ENCODE results near the gene TSPYL1. TPM values are rescaled to one million over a fixed set of nuclear protein-coding genes. Genes with fewer than 3 reads are reported as not detected.
"Not testable (repeated sequence)": the region's sequence is repeated elsewhere in the genome, so short reads cannot be mapped to it uniquely, and the experiment has no call there.

TSPYL1 gene
- 52.7 TPM for total RNA-seq

DNA sequence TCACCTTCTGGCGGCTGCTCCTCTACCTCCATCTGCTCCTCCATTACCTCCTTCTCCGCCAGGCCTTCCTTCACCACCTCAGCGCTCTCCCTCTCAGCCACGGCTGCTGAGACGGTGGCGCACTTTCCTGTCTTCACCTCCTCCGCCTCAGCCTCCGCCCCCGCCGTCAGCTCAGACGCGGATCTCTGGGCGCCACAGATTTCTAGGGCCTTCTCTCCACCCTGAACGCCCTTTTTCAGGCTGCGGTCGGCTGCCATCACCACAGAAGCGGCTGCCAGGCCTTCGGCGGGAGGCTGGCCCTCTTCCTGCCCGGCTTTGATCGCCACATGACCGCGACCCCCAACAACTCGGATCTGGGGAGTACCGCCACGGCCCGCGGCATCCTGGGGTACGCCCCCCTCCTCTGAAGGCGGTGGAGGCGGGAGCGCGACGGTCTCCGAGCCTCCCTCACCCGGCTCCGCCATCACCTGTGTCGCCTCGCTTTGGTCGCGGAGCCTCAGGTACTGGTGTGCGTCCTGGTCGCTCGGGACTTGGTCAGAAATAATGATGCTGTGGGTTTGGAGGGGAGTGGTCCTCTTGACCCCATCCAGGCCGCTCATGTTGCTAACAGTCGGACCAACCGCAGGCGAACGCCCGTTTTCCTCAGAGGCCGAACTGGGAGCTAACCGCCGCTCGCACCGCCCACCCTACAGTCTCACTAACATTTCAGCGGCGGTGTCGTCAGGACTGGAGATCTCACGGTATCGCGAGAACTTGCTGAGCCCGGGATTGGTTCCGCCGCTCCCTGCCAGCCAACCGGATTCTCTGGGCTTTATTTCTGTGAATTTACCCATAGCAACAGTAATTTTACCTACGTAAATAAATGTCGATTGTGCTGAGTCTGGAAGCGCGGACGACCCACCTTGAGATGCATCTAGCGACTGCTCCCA is at the start of gene TSPYL1:
Gene TSPYL1, minus strand, starts transcription at position 699 of the 929 bp plus-strand sequence. Its CDS starts 100 bp downstream, at position 599.
- DNase-seq (ENCODE audit: low spot score): peak; percentile 96
- peak; percentile 93 for ATAC-seq

GRCh38 chr6:116329156-116329555 is 49.4 kb upstream of the TSPYL1 start:
- DNase-seq (ENCODE audit: low spot score) (no peak), ATAC-seq (no peak)

DNA sequence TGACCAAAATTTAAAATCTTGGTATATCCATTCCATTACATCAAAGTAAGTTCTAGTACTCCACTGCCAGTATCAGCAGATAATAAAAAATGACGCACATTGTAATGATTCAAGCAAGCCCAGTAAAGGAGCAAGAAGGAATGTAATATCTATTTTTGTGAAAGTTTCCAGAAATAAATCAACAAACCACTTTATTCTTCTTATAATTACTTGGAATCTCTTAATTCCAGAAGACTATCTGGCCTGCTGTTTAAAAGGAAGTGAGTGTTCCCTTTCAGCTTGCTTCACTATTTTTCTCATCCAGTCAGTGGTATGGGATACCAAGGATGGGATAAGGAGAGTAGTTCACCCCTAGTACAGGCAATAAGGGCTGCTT is 48.8 kb upstream of the TSPYL1 start:
- ATAC-seq (no peak), DNase-seq (ENCODE audit: low spot score) (no peak)

DNA sequence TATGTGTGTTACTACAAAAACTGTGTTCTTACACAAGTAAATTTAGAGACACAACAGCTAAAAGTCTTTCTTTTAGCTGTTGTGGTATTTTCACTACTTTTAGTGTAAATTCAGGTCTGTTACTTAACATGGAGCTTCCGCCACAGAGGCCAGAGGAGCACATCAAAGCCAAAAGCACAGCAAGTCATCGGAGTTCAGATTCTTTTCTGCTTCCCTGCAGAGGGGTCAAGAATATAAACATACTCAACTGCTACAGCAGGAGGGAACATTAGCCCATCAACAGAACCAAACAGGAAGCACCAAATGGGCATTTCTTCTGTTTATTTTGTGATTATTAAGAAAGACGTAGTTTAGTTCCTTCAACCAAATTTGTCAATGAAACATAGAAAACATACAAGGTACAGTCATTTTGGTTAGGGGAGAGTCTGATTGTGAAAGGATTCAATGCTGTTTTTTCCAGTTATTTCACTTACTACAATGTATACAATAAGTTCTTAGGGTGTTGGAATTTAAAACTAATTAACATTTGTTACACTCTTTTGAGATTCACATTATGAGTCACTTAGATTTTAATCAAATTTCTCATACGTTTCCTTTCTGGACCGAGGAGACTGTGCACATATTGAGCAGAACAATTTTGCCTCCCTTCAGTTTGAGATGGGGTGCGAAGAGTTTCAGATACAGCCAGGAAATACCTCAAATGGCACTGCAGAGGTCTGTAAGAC is 48.2 kb upstream of the TSPYL1 start:
- peak; percentile 36 for ATAC-seq
- no peak for DNase-seq (ENCODE audit: low spot score)

DNA sequence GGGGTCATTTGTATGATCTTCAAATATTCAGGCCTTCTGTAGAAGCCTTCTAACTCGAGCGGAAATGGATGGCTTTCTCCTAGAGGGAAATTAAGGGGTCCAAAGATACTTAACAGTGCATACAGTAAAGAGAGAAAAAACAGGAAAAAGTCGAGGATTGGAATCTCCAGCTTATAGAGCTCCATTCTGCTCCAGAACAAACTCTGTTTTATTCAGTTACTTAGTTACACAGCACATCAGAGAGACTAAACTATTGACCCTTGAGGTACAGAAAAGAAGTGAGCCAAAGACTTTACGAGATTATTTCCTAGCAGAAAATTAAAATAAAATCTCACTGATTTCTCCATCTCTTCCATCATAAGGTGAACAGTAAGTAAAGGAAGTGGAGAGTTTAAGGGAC is 47.3 kb upstream of the TSPYL1 start:
- no peak for DNase-seq (ENCODE audit: low spot score)
- no peak for ATAC-seq

DNA sequence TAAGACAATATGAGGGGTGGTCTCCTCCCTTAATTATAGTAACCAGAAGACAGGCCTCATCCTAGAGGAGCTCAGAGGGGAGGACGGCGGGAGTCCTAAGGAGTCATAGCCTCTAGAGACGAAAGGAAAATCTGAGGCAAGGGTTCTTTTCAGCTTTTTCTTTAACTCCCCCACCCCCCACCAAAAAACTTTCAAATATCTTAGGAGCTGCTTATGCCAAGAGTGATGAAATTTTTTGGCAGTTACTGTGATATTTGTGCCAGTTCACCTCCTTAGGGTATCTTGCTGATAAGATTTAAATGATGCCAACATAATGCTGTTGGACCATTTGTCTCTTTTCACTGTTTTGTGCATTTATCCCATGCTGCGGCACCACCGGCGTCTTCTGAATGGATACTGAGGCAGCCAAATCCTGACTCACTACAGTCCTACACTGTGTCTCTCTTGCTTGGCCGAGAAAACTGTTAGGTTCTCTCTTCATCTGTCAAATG is 46.5 kb upstream of the TSPYL1 start:
- ATAC-seq: no peak
- DNase-seq (ENCODE audit: low spot score): no peak

GRCh38 chr6:116325634-116326132 is 46.0 kb upstream of the TSPYL1 start:
- not testable (repeated sequence) for ATAC-seq; DNase-seq (ENCODE audit: low spot score)

DNA sequence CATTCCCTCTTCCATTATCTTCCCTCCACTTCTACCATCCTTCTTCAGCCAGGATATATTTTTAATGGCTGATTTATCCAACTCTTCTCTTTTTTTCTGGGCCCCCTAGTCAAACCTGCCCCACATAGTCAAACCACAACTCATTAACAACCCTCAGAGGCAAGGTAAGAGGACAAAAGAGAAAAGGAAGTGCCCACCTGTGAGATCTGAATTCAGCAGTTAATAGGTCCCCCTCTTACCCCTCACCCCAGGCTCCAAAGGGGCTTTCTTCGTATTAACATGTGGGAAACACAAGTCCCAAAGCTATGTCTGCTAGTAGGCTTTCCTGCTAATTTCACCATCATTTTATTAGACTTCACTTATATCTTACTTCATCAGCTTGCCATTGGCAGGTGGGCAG is 44.1 kb upstream of the TSPYL1 start:
- ATAC-seq (no peak), DNase-seq (ENCODE audit: low spot score) (no peak)

DNA sequence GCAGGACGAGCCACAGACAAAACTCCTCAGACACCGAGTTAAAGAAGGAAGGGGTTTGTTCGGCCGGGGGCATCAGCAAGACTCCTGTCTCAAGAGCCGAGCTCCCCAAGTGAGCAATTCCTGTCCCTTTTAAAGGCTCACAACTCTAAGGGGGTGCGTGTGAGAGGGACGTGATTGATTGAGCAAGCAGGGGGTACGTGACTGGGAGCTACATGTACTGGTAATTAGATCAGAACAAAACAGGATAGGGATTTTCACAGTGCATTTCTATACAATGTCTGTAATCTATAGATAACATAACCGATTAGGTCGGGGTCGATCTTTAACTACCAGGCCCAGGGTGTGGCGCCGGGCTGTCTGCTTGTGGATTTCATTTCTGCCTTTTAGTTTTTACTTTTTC is 42.2 kb upstream of the TSPYL1 start:
- not testable (repeated sequence) for DNase-seq (ENCODE audit: low spot score); ATAC-seq

- no peak for DNase-seq (ENCODE audit: low spot score)
- ATAC-seq: no peak
Observed at GRCh38 chr6:116316772-116317467, 37.2 kb upstream of the TSPYL1 start.

DNA sequence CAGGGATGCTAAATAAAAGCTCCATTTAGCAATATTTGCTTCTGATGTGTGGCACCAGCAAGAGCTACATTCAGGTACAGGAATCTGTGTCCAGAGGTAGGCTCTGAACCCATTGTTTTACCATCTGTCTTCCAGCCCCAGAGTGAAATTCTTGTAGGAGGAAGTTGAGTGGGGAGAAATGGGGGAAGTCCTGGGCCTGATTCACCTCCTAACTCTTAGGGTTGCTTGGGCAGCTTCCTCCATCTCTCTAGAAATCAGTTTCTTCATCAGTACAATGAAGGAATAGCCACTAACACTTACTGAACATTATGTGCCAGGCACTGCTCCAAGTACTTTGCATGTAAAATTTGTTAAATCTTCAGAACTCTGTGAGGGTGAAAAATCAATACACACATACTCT is 35.1 kb upstream of the TSPYL1 start:
- no peak for DNase-seq (ENCODE audit: low spot score)
- ATAC-seq: no peak

- ATAC-seq (no peak), DNase-seq (ENCODE audit: low spot score) (no peak)
Observed at GRCh38 chr6:116314218-116314617, 34.5 kb upstream of the TSPYL1 start.

DNA sequence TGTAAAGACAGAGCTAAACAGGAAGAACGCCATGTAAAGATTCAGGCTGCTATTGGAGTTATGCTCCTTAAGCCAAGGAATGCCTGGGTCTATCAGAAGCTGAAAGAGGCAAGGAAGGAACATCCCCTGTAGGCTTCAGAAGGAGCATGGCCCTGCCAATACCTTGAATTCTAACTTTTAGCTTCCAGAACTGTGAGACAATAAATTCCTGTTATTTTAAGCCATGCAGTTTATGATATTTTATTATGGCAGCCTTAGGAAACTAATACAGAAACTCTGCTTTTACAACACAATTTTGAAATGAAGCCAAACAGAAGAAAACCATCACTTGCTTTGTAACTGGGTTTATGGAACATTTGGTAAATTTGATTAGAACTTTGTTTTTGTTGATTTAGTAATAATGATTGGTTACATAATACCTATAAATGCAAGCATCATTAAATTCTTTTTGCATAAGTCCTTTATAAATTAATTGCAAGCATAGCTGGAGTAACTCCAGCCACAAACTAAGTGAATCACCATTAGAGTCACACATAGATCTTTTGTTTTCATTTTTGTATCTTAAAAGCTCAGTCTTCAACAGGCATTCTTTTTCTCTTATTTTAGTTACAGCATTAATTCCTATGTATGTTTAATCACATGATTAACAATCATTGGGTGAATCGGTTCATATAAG is 33.5 kb upstream of the TSPYL1 start:
- ATAC-seq (no peak), DNase-seq (ENCODE audit: low spot score) (no peak)

DNA sequence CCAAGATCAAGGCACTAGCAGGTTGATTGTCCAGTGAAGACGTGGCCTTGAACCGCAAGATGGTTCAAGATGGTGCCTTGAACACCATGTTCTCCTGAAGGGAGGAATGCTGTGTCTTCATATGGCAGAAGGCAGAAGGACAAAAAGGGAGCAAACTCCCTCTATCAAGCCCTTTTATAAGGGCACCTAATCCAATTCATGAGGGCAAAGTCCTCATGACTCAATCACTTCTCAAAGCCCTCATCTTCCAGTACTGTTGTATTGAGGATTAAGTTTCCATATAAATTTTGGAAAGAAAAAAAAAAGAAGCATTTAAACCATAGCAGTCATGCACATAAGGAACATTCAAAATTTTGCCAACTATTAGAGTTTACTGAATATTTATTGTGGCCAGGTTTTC is 29.9 kb upstream of the TSPYL1 start:
- no peak for DNase-seq (ENCODE audit: low spot score)
- no peak for ATAC-seq

DNA sequence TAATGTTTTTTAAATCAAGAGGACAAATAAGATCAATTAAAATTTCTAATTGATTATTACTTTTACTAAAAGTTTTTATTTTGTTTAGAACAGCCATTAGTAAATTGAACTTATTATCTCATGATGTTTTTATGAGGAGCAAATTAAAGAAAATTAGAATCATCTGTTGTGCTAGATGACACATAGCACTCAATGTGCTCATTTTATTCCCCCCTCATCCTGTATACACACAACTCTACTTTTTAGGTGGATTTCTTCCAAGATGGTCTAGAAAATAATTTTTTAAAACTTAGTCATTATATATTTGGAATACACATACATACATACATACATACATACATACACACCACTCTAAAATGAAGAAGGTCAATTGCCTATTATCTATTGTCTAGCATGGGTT is 29.3 kb upstream of the TSPYL1 start:
- DNase-seq (ENCODE audit: low spot score): no peak
- no peak for ATAC-seq

DNA sequence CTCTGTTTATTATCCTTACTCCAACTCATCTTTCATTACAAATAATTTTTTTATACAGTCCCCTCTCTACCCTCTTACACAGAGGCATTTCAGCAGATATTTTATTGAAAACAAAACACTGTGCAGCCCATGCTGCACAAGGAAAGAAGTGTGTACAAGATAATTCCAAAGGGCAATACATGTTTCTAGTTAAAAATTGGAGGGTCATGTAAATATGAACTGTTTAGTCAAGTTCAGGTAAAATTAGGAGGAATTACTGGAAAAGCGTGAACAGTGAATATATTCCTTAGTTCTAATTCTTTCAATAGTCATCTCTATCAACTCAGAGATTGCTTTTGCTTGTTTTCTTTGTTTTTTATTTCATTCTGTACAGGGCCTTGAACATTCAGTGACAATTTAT is 27.9 kb upstream of the TSPYL1 start:
- ATAC-seq (peak; percentile 68), DNase-seq (ENCODE audit: low spot score) (no peak)

DNA sequence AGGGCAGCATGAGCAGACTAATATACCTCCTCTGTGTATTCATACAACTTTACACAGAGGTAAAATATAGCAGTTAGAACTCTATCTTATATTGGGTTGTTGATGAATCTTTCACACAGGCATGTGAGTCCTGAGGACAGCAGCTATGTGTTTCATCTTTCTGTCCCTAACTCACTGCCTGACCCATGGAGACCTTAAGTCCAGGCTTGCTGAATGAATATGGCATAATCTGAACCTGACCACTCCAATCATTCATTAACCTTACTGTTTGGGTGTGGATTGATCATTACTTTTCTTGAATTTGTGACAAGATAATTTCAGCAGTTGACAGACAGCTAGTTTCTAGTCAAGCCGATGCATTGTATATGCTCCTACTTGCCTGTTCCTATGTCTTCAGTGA is 27.3 kb upstream of the TSPYL1 start:
- ATAC-seq: peak; percentile 84

DNA sequence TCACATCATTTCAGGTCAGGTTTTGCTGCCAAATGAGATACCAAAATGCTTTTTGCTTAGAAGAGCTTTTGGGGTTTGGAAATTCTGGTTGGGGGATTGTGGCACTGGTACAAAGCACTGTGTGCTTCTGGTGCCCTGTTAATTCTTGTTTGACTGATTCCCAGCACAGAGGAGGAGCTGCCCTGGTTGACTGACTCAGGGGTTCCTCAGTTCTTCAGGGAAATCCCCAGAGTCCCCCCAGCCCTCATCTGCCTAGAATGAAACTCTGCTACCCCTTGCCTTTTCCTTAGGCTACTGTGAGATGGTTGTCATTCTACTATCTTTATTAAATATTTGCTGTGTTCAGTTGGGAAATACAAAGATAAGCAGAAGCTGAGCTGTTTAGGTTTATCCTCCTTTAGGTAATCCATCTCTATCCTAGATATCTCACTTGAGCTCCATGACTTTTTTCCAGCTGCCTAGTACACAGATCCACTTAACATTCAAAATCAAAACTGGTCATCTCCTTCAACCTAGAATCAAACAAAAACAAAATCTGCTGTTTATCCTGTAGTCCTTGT is 24.9 kb upstream of the TSPYL1 start:
- ATAC-seq (peak; percentile 45), DNase-seq (ENCODE audit: low spot score) (no peak)

More for the DNA sequence above, 27.3 kb upstream of the TSPYL1 start:
- DNase-seq (ENCODE audit: low spot score): no peak

- ATAC-seq: no peak
- no peak for DNase-seq (ENCODE audit: low spot score)
Observed at GRCh38 chr6:116301104-116301503, 21.4 kb upstream of the TSPYL1 start.

GRCh38 chr6:116300566-116300965 is 20.8 kb upstream of the TSPYL1 start:
- ATAC-seq (no peak), DNase-seq (ENCODE audit: low spot score) (no peak)

Measured in left lobe of liver (tissue), 2 donors.